GM23338 (cell line): ENCODE measurements around the gene STX16.

ENCODE experiments used
- CREB1 ChIP-seq: fragments of 250-450 bp; sonication (Bioruptor Pico); IDR thresholded peaks from 2 replicates; pipeline ENCODE4 v1.5.0; 2020; ENCODE audit warnings: low read depth, mild to moderate bottlenecking, moderate library complexity
- CTCF ChIP-seq, 2 experiments: fragments of 200-600 bp in 1 of 2; sonication (generic) in 1 of 2; conservative IDR thresholded peaks; 2 replicates each; pipeline versions ENCODE4 v1.5.1 to v1.6.1; 2016 to 2017; ENCODE audit warnings: antibody characterized with exemption in 2 of 2, low read depth in 2 of 2, mild to moderate bottlenecking in 2 of 2, moderate library complexity in 1 of 2
- ETS1 ChIP-seq: IDR thresholded peaks from 2 replicates; pipeline ENCODE4 v1.6.1; 2016; ENCODE audit warnings: antibody characterized with exemption
- EZH2 ChIP-seq: fragments of 200-600 bp; sonication (generic); IDR thresholded peaks from one replicate; pipeline ENCODE4 v1.8.0; 2017; ENCODE audit warnings: antibody characterized with exemption, mild to moderate bottlenecking, low read depth; ENCODE audit not compliant: unreplicated experiment
- EZH2phosphoT487 ChIP-seq: fragments of 200-600 bp; sonication (generic); IDR thresholded peaks from one replicate; pipeline ENCODE4 v1.8.1; 2018; ENCODE audit warnings: antibody characterized with exemption; ENCODE audit not compliant: unreplicated experiment
- JUNB ChIP-seq: IDR thresholded peaks from one replicate; pipeline ENCODE4 v1.6.1; 2016; ENCODE audit warnings: antibody characterized with exemption; ENCODE audit not compliant: unreplicated experiment
- NANOG ChIP-seq: IDR thresholded peaks from 2 replicates; pipeline ENCODE4 v1.6.1; 2016; ENCODE audit warnings: antibody characterized with exemption, borderline replicate concordance
- POLR2AphosphoS5 ChIP-seq: IDR thresholded peaks from 2 replicates; pipeline ENCODE4 v1.6.1; 2016; ENCODE audit warnings: antibody characterized with exemption, low read depth
- REST ChIP-seq: IDR thresholded peaks from one replicate; pipeline ENCODE4 v1.6.1; 2018; ENCODE audit warnings: antibody characterized with exemption; ENCODE audit not compliant: unreplicated experiment
- STAT1 ChIP-seq: IDR thresholded peaks from one replicate; pipeline ENCODE4 v1.6.1; 2016; ENCODE audit warnings: antibody characterized with exemption; ENCODE audit not compliant: unreplicated experiment
- ZNF114 ChIP-seq: fragments of 250-450 bp; sonication (Bioruptor Pico); IDR thresholded peaks from 2 replicates; pipeline ENCODE4 v1.5.0; 2020; ENCODE audit warnings: mild to moderate bottlenecking, moderate library complexity
- TF ChIP-seq, protein P1 (sequence below): fragments of 250-450 bp; sonication (Bioruptor Pico); IDR thresholded peaks from 2 replicates; pipeline ENCODE4 v1.5.0; 2020; ENCODE audit warnings: mild to moderate bottlenecking, moderate library complexity

- no peak for TF ChIP-seq CTCF (conservative IDR thresholded peaks at IDR 0.05; ENCODE audit: low read depth in 2 of 2)
- TF ChIP-seq CREB1 (CRISPR knock-in tag), result no peak
- no peak for TF ChIP-seq POLR2AphosphoS5
- TF ChIP-seq EZH2, result no peak
- TF ChIP-seq JUNB, result no peak
- TF ChIP-seq EZH2phosphoT487, result no peak
- TF ChIP-seq NANOG, result no peak
- TF ChIP-seq REST, result no peak
- no peak for TF ChIP-seq ETS1
- TF ChIP-seq ZNF114 (CRISPR knock-in tag), result no peak
- no peak for TF ChIP-seq STAT1
- TF ChIP-seq, protein P1, sequence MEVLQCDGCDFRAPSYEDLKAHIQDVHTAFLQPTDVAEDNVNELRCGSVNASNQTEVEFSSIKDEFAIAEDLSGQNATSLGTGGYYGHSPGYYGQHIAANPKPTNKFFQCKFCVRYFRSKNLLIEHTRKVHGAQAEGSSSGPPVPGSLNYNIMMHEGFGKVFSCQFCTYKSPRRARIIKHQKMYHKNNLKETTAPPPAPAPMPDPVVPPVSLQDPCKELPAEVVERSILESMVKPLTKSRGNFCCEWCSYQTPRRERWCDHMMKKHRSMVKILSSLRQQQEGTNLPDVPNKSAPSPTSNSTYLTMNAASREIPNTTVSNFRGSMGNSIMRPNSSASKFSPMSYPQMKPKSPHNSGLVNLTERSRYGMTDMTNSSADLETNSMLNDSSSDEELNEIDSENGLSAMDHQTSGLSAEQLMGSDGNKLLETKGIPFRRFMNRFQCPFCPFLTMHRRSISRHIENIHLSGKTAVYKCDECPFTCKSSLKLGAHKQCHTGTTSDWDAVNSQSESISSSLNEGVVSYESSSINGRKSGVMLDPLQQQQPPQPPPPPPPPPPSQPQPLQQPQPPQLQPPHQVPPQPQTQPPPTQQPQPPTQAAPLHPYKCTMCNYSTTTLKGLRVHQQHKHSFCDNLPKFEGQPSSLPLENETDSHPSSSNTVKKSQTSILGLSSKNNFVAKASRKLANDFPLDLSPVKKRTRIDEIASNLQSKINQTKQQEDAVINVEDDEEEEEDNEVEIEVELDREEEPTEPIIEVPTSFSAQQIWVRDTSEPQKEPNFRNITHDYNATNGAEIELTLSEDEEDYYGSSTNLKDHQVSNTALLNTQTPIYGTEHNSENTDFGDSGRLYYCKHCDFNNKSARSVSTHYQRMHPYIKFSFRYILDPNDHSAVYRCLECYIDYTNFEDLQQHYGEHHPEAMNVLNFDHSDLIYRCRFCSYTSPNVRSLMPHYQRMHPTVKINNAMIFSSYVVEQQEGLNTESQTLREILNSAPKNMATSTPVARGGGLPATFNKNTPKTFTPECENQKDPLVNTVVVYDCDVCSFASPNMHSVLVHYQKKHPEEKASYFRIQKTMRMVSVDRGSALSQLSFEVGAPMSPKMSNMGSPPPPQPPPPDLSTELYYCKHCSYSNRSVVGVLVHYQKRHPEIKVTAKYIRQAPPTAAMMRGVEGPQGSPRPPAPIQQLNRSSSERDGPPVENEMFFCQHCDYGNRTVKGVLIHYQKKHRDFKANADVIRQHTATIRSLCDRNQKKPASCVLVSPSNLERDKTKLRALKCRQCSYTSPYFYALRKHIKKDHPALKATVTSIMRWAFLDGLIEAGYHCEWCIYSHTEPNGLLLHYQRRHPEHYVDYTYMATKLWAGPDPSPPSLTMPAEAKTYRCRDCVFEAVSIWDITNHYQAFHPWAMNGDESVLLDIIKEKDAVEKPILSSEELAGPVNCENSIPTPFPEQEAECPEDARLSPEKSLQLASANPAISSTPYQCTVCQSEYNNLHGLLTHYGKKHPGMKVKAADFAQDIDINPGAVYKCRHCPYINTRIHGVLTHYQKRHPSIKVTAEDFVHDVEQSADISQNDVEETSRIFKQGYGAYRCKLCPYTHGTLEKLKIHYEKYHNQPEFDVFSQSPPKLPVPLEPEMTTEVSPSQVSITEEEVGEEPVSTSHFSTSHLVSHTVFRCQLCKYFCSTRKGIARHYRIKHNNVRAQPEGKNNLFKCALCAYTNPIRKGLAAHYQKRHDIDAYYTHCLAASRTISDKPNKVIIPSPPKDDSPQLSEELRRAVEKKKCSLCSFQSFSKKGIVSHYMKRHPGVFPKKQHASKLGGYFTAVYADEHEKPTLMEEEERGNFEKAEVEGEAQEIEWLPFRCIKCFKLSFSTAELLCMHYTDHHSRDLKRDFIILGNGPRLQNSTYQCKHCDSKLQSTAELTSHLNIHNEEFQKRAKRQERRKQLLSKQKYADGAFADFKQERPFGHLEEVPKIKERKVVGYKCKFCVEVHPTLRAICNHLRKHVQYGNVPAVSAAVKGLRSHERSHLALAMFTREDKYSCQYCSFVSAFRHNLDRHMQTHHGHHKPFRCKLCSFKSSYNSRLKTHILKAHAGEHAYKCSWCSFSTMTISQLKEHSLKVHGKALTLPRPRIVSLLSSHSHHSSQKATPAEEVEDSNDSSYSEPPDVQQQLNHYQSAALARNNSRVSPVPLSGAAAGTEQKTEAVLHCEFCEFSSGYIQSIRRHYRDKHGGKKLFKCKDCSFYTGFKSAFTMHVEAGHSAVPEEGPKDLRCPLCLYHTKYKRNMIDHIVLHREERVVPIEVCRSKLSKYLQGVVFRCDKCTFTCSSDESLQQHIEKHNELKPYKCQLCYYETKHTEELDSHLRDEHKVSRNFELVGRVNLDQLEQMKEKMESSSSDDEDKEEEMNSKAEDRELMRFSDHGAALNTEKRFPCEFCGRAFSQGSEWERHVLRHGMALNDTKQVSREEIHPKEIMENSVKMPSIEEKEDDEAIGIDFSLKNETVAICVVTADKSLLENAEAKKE (CRISPR knock-in tag), result no peak
Measured at GRCh38 chr20:58691773-58692578, 40.9 kb downstream of the STX16 start.
